Measurements from ENCODE around the gene LPAR3. TPM values are rescaled to one million over a fixed set of nuclear protein-coding genes. Genes with fewer than 3 reads are reported as not detected.

The LPAR3 gene
- total RNA-seq, 2 donors from 2014 or later: 0.24 to 0.65 TPM

DNA sequence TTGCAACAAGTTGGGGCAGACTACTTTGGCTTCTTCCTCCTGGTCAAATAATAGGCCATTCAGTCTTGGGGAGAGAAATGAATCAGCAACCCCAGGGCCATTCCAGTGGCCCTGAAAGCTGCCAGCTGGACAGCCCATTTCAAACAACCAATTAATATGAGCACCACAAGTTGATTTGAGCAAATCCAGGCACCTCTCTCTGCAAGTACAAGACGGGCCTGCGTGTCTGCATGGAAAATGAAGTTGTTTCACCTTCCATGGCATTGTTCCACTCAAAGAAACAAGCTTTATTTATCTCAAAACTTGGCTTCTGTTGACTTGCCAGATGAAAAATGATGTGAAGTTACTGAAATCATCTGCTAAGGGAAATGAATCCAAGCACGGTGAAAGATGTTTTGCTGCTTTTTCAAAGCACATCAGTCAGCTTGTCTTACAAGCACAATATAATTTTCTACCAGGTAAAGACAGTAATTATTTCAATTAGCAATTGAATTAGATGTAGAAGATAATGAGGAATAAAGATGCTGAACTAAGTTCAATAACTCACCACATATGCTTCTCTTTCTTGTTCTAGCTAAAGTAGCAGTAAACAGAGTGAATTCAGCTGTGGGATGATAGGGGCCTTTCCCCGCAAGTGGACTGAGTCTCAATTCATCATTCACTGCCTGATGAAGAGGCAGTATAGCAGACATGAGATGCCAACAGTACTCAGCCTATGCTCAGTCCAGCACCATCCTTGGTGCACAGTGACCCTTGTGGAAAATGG is 107.6 kb downstream of the LPAR3 start:
- ATAC-seq (replicated peaks in 1 of 2) (no peak), DNase-seq (no peak)
- H3K4me1 Mint-ChIP-seq (ENCODE audit: low read depth): peaks cover 20% of the 10 kb centered on the region
- no peak overlapping the region for H3K27ac Mint-ChIP-seq
- no peak overlapping the region for H3K4me3 Mint-ChIP-seq
- H3K27me3 Mint-ChIP-seq (ENCODE audit: low read depth): peaks cover 10% of the 10 kb centered on the region
- H3K9me3 Mint-ChIP-seq: no peaks in the 10 kb centered on the region
- H3K36me3 Mint-ChIP-seq (ENCODE audit: insufficient read depth in 2 of 2): no peaks in the 10 kb centered on the region

GRCh38 chr1:84782881-84783280 is 110.1 kb downstream of the LPAR3 start:
- ATAC-seq (replicated peaks in 1 of 2): peak; percentile 14 to 29
- H3K27me3 Mint-ChIP-seq (ENCODE audit: low read depth): peaks cover 10% of the 10 kb centered on the region
- H3K36me3 Mint-ChIP-seq (ENCODE audit: insufficient read depth in 2 of 2): no peaks in the 10 kb centered on the region
- peaks cover 35% of the 10 kb centered on the region for H3K4me1 Mint-ChIP-seq (ENCODE audit: low read depth)
- no peaks in the 10 kb centered on the region for H3K9me3 Mint-ChIP-seq
- H3K27ac Mint-ChIP-seq: no peak overlapping the region
- DNase-seq: no peak
- peak overlapping the region; percentile 43 to 83 for H3K4me3 Mint-ChIP-seq

GRCh38 chr1:84781946-84782771 is 110.8 kb downstream of the LPAR3 start:
- no peak overlapping the region for H3K27ac Mint-ChIP-seq
- DNase-seq: peak; percentile 81 to 83
- peaks cover 35% of the 10 kb centered on the region for H3K4me1 Mint-ChIP-seq (ENCODE audit: low read depth)
- H3K9me3 Mint-ChIP-seq: no peaks in the 10 kb centered on the region
- no peaks in the 10 kb centered on the region for H3K36me3 Mint-ChIP-seq (ENCODE audit: insufficient read depth in 2 of 2)
- H3K4me3 Mint-ChIP-seq: peak overlapping the region; percentile 59 to 83
- H3K27me3 Mint-ChIP-seq (ENCODE audit: low read depth): peaks cover 10% of the 10 kb centered on the region
- ATAC-seq (replicated peaks in 1 of 2): peak; percentile 80 to 81

GRCh38 chr1:84780000-84780716 is 112.8 kb downstream of the LPAR3 start:
- peak overlapping the region in 1 of 2 donors; percentile 36 for H3K4me3 Mint-ChIP-seq
- peaks cover 10% of the 10 kb centered on the region for H3K27me3 Mint-ChIP-seq (ENCODE audit: low read depth)
- no peaks in the 10 kb centered on the region for H3K9me3 Mint-ChIP-seq
- ATAC-seq (replicated peaks in 1 of 2): peak; percentile 64 to 81
- H3K36me3 Mint-ChIP-seq (ENCODE audit: insufficient read depth in 2 of 2): no peaks in the 10 kb centered on the region
- DNase-seq: peak; percentile 12 to 16
- H3K27ac Mint-ChIP-seq: no peak overlapping the region
- peaks cover 35% of the 10 kb centered on the region for H3K4me1 Mint-ChIP-seq (ENCODE audit: low read depth)

- DNase-seq (no peak), ATAC-seq (replicated peaks in 1 of 2) (no peak)
- Mint-ChIP-seq H3K4me1 (ENCODE audit: low read depth) (peaks cover 21% of the 10 kb centered on the region), H3K36me3 (ENCODE audit: insufficient read depth in 2 of 2) (no peaks in the 10 kb centered on the region), H3K9me3 (no peaks in the 10 kb centered on the region), H3K27me3 (ENCODE audit: low read depth) (peaks cover 9% of the 10 kb centered on the region), H3K27ac (no peak overlapping the region), H3K4me3 (no peak overlapping the region)
Observed at GRCh38 chr1:84776639-84777038, 116.4 kb downstream of the LPAR3 start.

GRCh38 chr1:84775535-84775920 is 117.5 kb downstream of the LPAR3 start:
- no peaks in the 10 kb centered on the region for H3K9me3 Mint-ChIP-seq
- H3K4me3 Mint-ChIP-seq: no peak overlapping the region
- ATAC-seq (replicated peaks in 1 of 2) (no peak), DNase-seq (no peak)
- peaks cover 16% of the 10 kb centered on the region for H3K4me1 Mint-ChIP-seq (ENCODE audit: low read depth)
- H3K36me3 Mint-ChIP-seq (ENCODE audit: insufficient read depth in 2 of 2): no peaks in the 10 kb centered on the region
- no peak overlapping the region for H3K27ac Mint-ChIP-seq
- H3K27me3 Mint-ChIP-seq (ENCODE audit: low read depth): peaks cover 7% of the 10 kb centered on the region

- Mint-ChIP-seq H3K4me1 (ENCODE audit: low read depth) (peaks cover 9% of the 10 kb centered on the region), H3K36me3 (ENCODE audit: insufficient read depth in 2 of 2) (no peaks in the 10 kb centered on the region), H3K4me3 (no peak overlapping the region), H3K27me3 (ENCODE audit: low read depth) (peaks cover 12% of the 10 kb centered on the region), H3K27ac (no peak overlapping the region), H3K9me3 (no peaks in the 10 kb centered on the region)
- DNase-seq (no peak), ATAC-seq (replicated peaks in 1 of 2) (no peak)
Observed at GRCh38 chr1:84774669-84775534, 118.1 kb downstream of the LPAR3 start.

- Mint-ChIP-seq H3K4me3 (no peak overlapping the region), H3K27ac (no peak overlapping the region), H3K4me1 (ENCODE audit: low read depth) (peaks cover under 1% of the 10 kb centered on the region), H3K36me3 (ENCODE audit: insufficient read depth in 2 of 2) (no peaks in the 10 kb centered on the region), H3K9me3 (no peaks in the 10 kb centered on the region), H3K27me3 (ENCODE audit: low read depth) (peaks cover 12% of the 10 kb centered on the region)
- ATAC-seq (replicated peaks in 1 of 2) (no peak), DNase-seq (no peak)
Observed at GRCh38 chr1:84773933-84774497, 119.0 kb downstream of the LPAR3 start.

GRCh38 chr1:84773195-84773594 is 119.8 kb downstream of the LPAR3 start:
- no peaks in the 10 kb centered on the region for H3K9me3 Mint-ChIP-seq
- H3K36me3 Mint-ChIP-seq (ENCODE audit: insufficient read depth in 2 of 2): no peaks in the 10 kb centered on the region
- H3K27me3 Mint-ChIP-seq (ENCODE audit: low read depth): peaks cover 12% of the 10 kb centered on the region
- H3K4me3 Mint-ChIP-seq: no peak overlapping the region
- ATAC-seq (replicated peaks in 1 of 2) (no peak), DNase-seq (no peak)
- H3K4me1 Mint-ChIP-seq (ENCODE audit: low read depth): no peaks in the 10 kb centered on the region
- no peak overlapping the region for H3K27ac Mint-ChIP-seq

GRCh38 chr1:84772428-84772943 is 120.5 kb downstream of the LPAR3 start:
- DNase-seq (peak; percentile 64 to 66), ATAC-seq (replicated peaks in 1 of 2) (peak; percentile 59 to 65)
- Mint-ChIP-seq H3K9me3 (no peaks in the 10 kb centered on the region), H3K4me3 (no peak overlapping the region), H3K27ac (no peak overlapping the region), H3K4me1 (ENCODE audit: low read depth) (no peaks in the 10 kb centered on the region), H3K36me3 (ENCODE audit: insufficient read depth in 2 of 2) (no peaks in the 10 kb centered on the region), H3K27me3 (ENCODE audit: low read depth) (peaks cover 12% of the 10 kb centered on the region)

- no peaks in the 10 kb centered on the region for H3K36me3 Mint-ChIP-seq (ENCODE audit: insufficient read depth in 2 of 2)
- H3K4me3 Mint-ChIP-seq: no peak overlapping the region
- H3K27ac Mint-ChIP-seq: no peak overlapping the region
- no peaks in the 10 kb centered on the region for H3K4me1 Mint-ChIP-seq (ENCODE audit: low read depth)
- ATAC-seq (replicated peaks in 1 of 2) (no peak), DNase-seq (no peak)
- H3K9me3 Mint-ChIP-seq: no peaks in the 10 kb centered on the region
- H3K27me3 Mint-ChIP-seq (ENCODE audit: low read depth): peaks cover 12% of the 10 kb centered on the region
Observed at GRCh38 chr1:84771895-84772294, 121.1 kb downstream of the LPAR3 start.

DNA sequence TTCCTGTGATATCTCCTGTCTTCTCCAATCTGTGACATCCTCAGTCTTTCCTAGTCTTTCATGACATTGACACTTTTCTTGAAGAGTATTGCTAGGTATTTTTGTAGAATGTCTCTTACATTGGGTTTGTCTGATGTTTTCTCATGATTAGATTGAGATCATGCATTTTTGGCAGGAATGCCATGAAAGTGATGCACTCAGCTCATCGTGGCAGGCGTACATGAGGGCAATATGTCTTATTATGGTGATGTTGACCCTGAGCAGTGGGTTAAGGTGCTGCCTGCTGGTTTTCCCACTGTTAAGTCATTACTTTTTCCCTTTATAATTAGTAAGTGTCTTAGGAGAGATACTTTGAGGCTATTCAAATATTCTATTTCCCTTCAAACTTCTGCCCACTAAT is 122.5 kb downstream of the LPAR3 start:
- no peaks in the 10 kb centered on the region for H3K4me1 Mint-ChIP-seq (ENCODE audit: low read depth)
- no peaks in the 10 kb centered on the region for H3K9me3 Mint-ChIP-seq
- no peak for DNase-seq
- no peak for ATAC-seq (replicated peaks in 1 of 2)
- H3K4me3 Mint-ChIP-seq: no peak overlapping the region
- peaks cover 12% of the 10 kb centered on the region for H3K27me3 Mint-ChIP-seq (ENCODE audit: low read depth)
- H3K36me3 Mint-ChIP-seq (ENCODE audit: insufficient read depth in 2 of 2): no peaks in the 10 kb centered on the region
- H3K27ac Mint-ChIP-seq: no peak overlapping the region
